ENCODE measurements around the gene NPRL2. TPM values are rescaled to one million over a fixed set of nuclear protein-coding genes. Genes with fewer than 3 reads are reported as not detected.

Gene NPRL2
- total and polyA plus RNA-seq, 9 of the 15 experiments (the other 6 are each of a cell fraction or from before 2014, with no cell fraction given) = 17.4 to 40.4 (median 24.4) TPM

- TF ChIP-seq ZFX (CRISPR knock-in tag; IDR thresholded peaks at IDR 0.05) (peak; percentile 85), RAD51 (IDR thresholded peaks at IDR 0.05; ENCODE audit: borderline replicate concordance, low read depth) (no peak), TCFL5 (CRISPR knock-in tag; conservative IDR thresholded peaks at IDR 0.05) (no peak), SRSF7 (optimal IDR thresholded peaks at IDR 0.05; ENCODE audit: low read depth, low read length) (no peak), JUND (IDR thresholded peaks at IDR 0.05; ENCODE audit: borderline replicate concordance, low read depth, low read length) (peak; percentile 32; the same call in 1 of the 2 replicates), JUND (tag; IDR thresholded peaks at IDR 0.05; ENCODE audit: borderline replicate concordance, low read depth, low read length) (no peak), RCOR1 (IDR thresholded peaks at IDR 0.05; ENCODE audit: borderline replicate concordance in 1 of 2, low read depth in 2 of 2, low read length in 2 of 2) (no peak), TFAP4 (CRISPR knock-in tag; IDR thresholded peaks at IDR 0.05; ENCODE audit: borderline replicate concordance) (peak; percentile 33; the same call in 1 of the 2 replicates), HCFC1 (IDR thresholded peaks at IDR 0.05; ENCODE audit: low read depth, low read length) (peak; percentile 9; the same call in 1 of the 2 replicates), ZEB2 (IDR thresholded peaks at IDR 0.05) (no peak), TRIM25 (IDR thresholded peaks at IDR 0.05; ENCODE audit: borderline replicate concordance) (no peak), KAT2B (IDR thresholded peaks at IDR 0.05; ENCODE audit: low read depth, low read length) (no peak), ZBTB49 (CRISPR knock-in tag; IDR thresholded peaks at IDR 0.05; ENCODE audit: borderline replicate concordance) (no peak), MTF1 (CRISPR knock-in tag; IDR thresholded peaks at IDR 0.05; ENCODE audit: borderline replicate concordance) (no peak), ZNF431 (CRISPR knock-in tag; IDR thresholded peaks at IDR 0.05) (no peak), TBP (optimal IDR thresholded peaks at IDR 0.05; ENCODE audit: low read depth, low read length) (peak; percentile 85), ZNF165 (CRISPR knock-in tag; IDR thresholded peaks at IDR 0.05; ENCODE audit: borderline replicate concordance) (no peak), ZFP36 (IDR thresholded peaks at IDR 0.05; ENCODE audit: low read depth, low read length, partially characterized antibody) (peak; percentile 66), POLR2A (conservative IDR thresholded peaks at IDR 0.05) (peak; percentile 76), EGR1 (conservative IDR thresholded peaks at IDR 0.05) (no peak), RAD21 (CRISPR knock-in tag; conservative IDR thresholded peaks at IDR 0.05 in 1 of 2, IDR thresholded peaks at IDR 0.05 in 1 of 2) (peak in 1 of 2 experiments; percentile 28; a peak in 1 of 4 replicates), NR2C2 (CRISPR knock-in tag; IDR thresholded peaks at IDR 0.05) (no peak), NR2C2 (tag; IDR thresholded peaks at IDR 0.05) (peak; percentile 23; the same call in 1 of the 2 replicates)
Observed at GRCh38 chr3:50303013-50303815, 47.4 kb downstream of the NPRL2 start, which contains the start of gene HYAL1 (continued).

Data from K562 (cell line).